ENCODE results near the gene ARHGEF12.

ARHGEF12 gene

GRCh38 chr11:120383518-120384155 lies 47.4 kb downstream of the ARHGEF12 start:
- DNase-seq (ENCODE audit: low read depth, low spot score): no peak
- peak overlapping the region; percentile 15 for H3K27ac ChIP-seq

- no peak overlapping the region for H3K27ac ChIP-seq
- DNase-seq (ENCODE audit: low read depth, low spot score): no peak
Observed at GRCh38 chr11:120384476-120384875, 48.3 kb downstream of the ARHGEF12 start.

- DNase-seq (ENCODE audit: low read depth, low spot score): no peak
Observed at GRCh38 chr11:120385110-120385509, 48.9 kb downstream of the ARHGEF12 start.

GRCh38 chr11:120385655-120386054 lies 49.4 kb downstream of the ARHGEF12 start:
- DNase-seq (ENCODE audit: low read depth, low spot score): no peak
- no peak overlapping the region for H3K27ac ChIP-seq

More at GRCh38 chr11:120385110-120385509, 48.9 kb downstream of the ARHGEF12 start:
- no peak overlapping the region for H3K27ac ChIP-seq

GRCh38 chr11:120386318-120386717 lies 50.1 kb downstream of the ARHGEF12 start:
- DNase-seq (ENCODE audit: low read depth, low spot score): no peak

GRCh38 chr11:120386774-120387371 lies 50.7 kb downstream of the ARHGEF12 start:
- no peak for DNase-seq (ENCODE audit: low read depth, low spot score)
- H3K27ac ChIP-seq: no peak overlapping the region

More at GRCh38 chr11:120386318-120386717, 50.1 kb downstream of the ARHGEF12 start:
- no peak overlapping the region for H3K27ac ChIP-seq

GRCh38 chr11:120388261-120388660 lies 52.0 kb downstream of the ARHGEF12 start:
- DNase-seq (ENCODE audit: low read depth, low spot score): no peak
- no peak overlapping the region for H3K27ac ChIP-seq

- H3K27ac ChIP-seq: no peak overlapping the region
- no peak for DNase-seq (ENCODE audit: low read depth, low spot score)
Observed at GRCh38 chr11:120389693-120390584, 53.7 kb downstream of the ARHGEF12 start.

- no peak for DNase-seq (ENCODE audit: low read depth, low spot score)
- H3K27ac ChIP-seq: no peak overlapping the region
Observed at GRCh38 chr11:120390585-120390922, 54.3 kb downstream of the ARHGEF12 start.

- no peak overlapping the region for H3K27ac ChIP-seq
- DNase-seq (ENCODE audit: low read depth, low spot score): no peak
Observed at GRCh38 chr11:120391292-120391691, 55.1 kb downstream of the ARHGEF12 start.

- DNase-seq (ENCODE audit: low read depth, low spot score): no peak
- no peak overlapping the region for H3K27ac ChIP-seq
Observed at GRCh38 chr11:120391854-120392253, 55.6 kb downstream of the ARHGEF12 start.

GRCh38 chr11:120392314-120392713 lies 56.1 kb downstream of the ARHGEF12 start:
- DNase-seq (ENCODE audit: low read depth, low spot score): no peak
- no peak overlapping the region for H3K27ac ChIP-seq

- DNase-seq (ENCODE audit: low read depth, low spot score): no peak
- no peak overlapping the region for H3K27ac ChIP-seq
Observed at GRCh38 chr11:120392793-120393192, 56.6 kb downstream of the ARHGEF12 start.

- no peak for DNase-seq (ENCODE audit: low read depth, low spot score)
- no peak overlapping the region for H3K27ac ChIP-seq
Observed at GRCh38 chr11:120394119-120394518, 57.9 kb downstream of the ARHGEF12 start.

- no peak for DNase-seq (ENCODE audit: low read depth, low spot score)
- no peak overlapping the region for H3K27ac ChIP-seq
Observed at GRCh38 chr11:120395778-120396177, 59.6 kb downstream of the ARHGEF12 start.

GRCh38 chr11:120398132-120398531 lies 61.9 kb downstream of the ARHGEF12 start:
- DNase-seq (ENCODE audit: low read depth, low spot score): no peak
- no peak overlapping the region for H3K27ac ChIP-seq

- DNase-seq (ENCODE audit: low read depth, low spot score): no peak
- no peak overlapping the region for H3K27ac ChIP-seq
Observed at GRCh38 chr11:120399307-120399706, 63.1 kb downstream of the ARHGEF12 start.

GRCh38 chr11:120400564-120401364 lies 64.6 kb downstream of the ARHGEF12 start:
- H3K27ac ChIP-seq: peak overlapping the region; percentile 54
- DNase-seq (ENCODE audit: low read depth, low spot score): peak; percentile 91

- no peak for DNase-seq (ENCODE audit: low read depth, low spot score)
- H3K27ac ChIP-seq: peak overlapping the region; percentile 54
Observed at GRCh38 chr11:120401506-120401905, 65.3 kb downstream of the ARHGEF12 start.

GRCh38 chr11:120403966-120404365 lies 67.8 kb downstream of the ARHGEF12 start:
- no peak for DNase-seq (ENCODE audit: low read depth, low spot score)
- no peak overlapping the region for H3K27ac ChIP-seq
